Activated CD4-positive, alpha-beta T cell treated with anti-CD3 and anti-CD28 coated beads, Interleukin-2, amount 10 ng/mL, durations not matched to agents 7 days and 5 days (primary cell): ENCODE results near the gene ABCC12. TPM values are rescaled to one million over a fixed set of nuclear protein-coding genes. Genes with fewer than 3 reads are reported as not detected.
"Not testable (repeated sequence)": the region's sequence is repeated elsewhere in the genome, so short reads cannot be mapped to it uniquely, and the experiment has no call there.

Experiments
- CTCF ChIA-PET: fragments of 350-600 bp; sonication (Branson Sonifier 250); formaldehyde crosslinking; loops from one replicate; lab custom pipeline; 2021; ENCODE audit warnings: antibody characterized with exemption; lab: Charles Lee
- POLR2A ChIA-PET: fragments of 350-600 bp; sonication (Branson Sonifier 250); formaldehyde crosslinking; loops from one replicate; lab custom pipeline; 2021; ENCODE audit warnings: antibody characterized with exemption; lab: Charles Lee
- DNase-seq: peaks from one replicate; pipeline ENCODE4 v3.0.0-alpha.2; 2020
- H3K27ac Mint-ChIP-seq: one replicate; pipeline ENCODE4 v1.8.0; 2021; ENCODE audit warnings: mild to moderate bottlenecking, moderate library complexity, mixed read lengths
- H3K27me3 Mint-ChIP-seq: one replicate; pipeline ENCODE4 v1.8.0; 2021; ENCODE audit warnings: mixed read lengths
- H3K36me3 Mint-ChIP-seq: one replicate; pipeline ENCODE4 v1.8.0; 2021; ENCODE audit warnings: low read depth, mixed read lengths
- H3K4me1 Mint-ChIP-seq: one replicate; pipeline ENCODE4 v1.8.0; 2021; ENCODE audit warnings: mixed read lengths
- H3K4me3 Mint-ChIP-seq: one replicate; pipeline ENCODE4 v1.8.0; 2021; ENCODE audit warnings: mild to moderate bottlenecking, moderate library complexity, mixed read lengths
- H3K9me3 Mint-ChIP-seq: one replicate; pipeline ENCODE4 v1.8.0; 2021; ENCODE audit warnings: mixed read lengths
- total RNA-seq, 2 experiments: library from RNA; stranded (reverse); gene quantifications; one replicate each; pipeline ENCODE4 v1.2.3, GENCODE V29; 2021

Gene ABCC12
- total RNA-seq, 2 experiments from 2014 or later = not detected

DNA sequence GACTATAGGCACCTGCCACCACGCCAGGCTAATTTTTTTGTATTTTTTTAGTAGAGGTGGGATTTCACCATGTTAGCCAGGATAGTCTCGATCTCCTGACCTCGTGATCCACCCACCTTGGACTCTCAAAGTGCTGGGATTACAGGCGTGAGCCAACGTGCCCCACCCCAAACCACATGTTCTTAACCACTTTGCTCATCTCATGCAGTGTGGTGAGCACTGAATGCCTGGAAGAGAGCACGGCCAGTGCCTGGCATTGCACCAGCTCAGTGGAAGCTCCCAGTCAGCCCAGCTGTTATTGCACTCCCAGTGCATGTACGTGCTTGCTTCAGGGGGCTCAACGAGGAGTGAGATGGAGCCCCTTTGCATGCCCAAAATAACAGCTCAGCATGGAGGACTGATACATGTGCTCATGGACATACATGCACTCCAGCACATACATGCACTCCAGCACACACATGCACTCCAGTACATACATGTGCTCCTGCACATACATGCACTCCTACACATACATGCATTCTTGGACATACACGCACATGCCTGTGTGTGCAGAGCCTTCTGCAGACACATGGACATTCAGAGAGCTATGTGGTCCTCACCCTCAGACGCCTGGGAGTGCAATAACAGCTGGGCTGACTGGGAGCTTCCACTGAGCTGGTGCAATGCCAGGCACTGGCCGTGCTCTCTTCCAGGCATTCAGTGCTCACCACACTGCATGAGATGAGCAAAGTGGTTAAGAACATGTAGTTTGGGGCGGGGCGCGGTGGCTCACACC is 26.1 kb upstream of the ABCC12 start:
- CTCF ChIA-PET = interaction anchor here (2.2 kb wide), 1 partner anchor 441 kb away, joined by 6 read pairs; no protein-coding TSS in a partner anchor

DNA sequence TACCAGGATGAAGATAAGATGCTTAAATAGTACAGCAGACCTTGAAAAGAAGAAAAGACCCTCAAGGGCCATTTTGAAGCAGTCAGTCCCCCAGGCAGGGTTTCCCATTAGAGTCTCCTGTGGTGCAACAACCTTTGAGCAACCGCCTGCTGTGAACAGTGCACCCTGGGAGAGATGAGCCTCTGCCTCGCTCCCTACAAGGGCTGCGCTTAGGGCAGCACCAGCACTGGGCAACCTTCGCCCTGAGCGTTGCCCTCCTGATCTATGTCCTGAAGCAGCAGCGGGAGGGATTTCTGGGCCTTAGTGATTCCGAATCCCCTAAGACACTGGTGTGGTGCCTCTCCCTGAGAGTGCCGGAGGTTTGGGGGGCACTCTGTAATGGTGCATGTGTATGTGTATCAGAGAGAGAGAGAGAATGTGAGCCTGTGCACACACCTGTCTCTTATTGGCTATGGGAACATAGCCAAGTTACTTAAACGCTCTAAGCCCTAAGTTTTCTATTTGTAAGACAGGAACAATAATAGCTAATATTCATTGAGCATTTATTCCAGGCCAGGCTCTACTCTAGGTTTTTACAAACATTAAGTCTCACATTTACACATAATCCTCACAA is 25.2 kb upstream of the ABCC12 start:
- no peaks in the 10 kb centered on the region for H3K4me1 Mint-ChIP-seq
- ChIA-PET CTCF (no interaction called here), POLR2A (no interaction called here)
- no peak overlapping the region for H3K4me3 Mint-ChIP-seq
- H3K27ac Mint-ChIP-seq = no peak overlapping the region
- H3K36me3 Mint-ChIP-seq = no peaks in the 10 kb centered on the region
- peaks cover 5% of the 10 kb centered on the region for H3K27me3 Mint-ChIP-seq
- DNase-seq = no peak
- no peaks in the 10 kb centered on the region for H3K9me3 Mint-ChIP-seq

More for the DNA sequence above, 26.1 kb upstream of the ABCC12 start:
- H3K27ac Mint-ChIP-seq, H3K36me3 Mint-ChIP-seq, DNase-seq, H3K4me1 Mint-ChIP-seq, POLR2A ChIA-PET, H3K27me3 Mint-ChIP-seq, H3K9me3 Mint-ChIP-seq, H3K4me3 Mint-ChIP-seq: not testable (repeated sequence)

DNA sequence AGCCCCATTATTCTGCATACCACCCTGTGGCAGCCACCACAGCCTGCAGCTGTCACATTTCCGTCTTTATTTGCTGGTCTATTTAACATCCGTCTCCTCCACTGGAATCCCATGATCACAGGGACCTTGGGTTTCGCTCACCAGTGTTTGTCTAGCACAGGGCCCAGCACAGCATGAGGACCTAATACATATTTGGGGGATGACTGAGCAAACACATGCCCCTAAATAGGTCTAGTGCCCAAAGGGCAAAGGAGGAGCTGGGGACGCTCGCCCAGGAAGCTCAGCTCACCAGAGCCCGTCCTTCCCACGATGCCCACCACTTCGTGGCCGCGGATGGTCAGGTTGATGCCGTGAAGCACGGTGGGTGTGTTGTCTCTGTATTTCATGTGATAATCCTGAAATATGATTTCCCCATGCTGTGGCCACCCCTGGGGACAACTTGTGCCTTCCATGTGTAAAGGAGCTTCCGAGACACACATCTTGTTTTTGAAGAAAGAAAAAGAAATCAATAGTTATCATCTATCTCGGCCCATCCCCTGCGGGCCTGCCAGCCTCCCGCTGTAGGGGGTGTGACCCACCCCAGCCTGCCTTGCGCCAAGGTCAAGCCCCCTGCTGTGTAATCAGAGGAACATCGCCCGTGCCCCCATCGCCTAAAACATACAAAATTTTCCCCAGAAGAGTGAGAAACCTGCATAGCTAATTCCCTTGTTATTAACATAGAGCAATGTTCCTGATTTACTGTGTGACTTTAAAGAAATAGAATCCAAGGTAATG is 21.0 kb upstream of the ABCC12 start:
- no peaks in the 10 kb centered on the region for H3K9me3 Mint-ChIP-seq
- POLR2A ChIA-PET = no interaction called here
- DNase-seq = no peak
- H3K36me3 Mint-ChIP-seq = no peaks in the 10 kb centered on the region
- H3K27me3 Mint-ChIP-seq = peaks cover 7% of the 10 kb centered on the region
- H3K4me1 Mint-ChIP-seq = no peaks in the 10 kb centered on the region
- no peak overlapping the region for H3K27ac Mint-ChIP-seq
- CTCF ChIA-PET = interaction anchor here (0.8 to 1.8 kb wide), 4 partner anchors 10 to 1035 kb away, joined by 3 to 5 read pairs (median 4); no protein-coding TSS in a partner anchor
- no peak overlapping the region for H3K4me3 Mint-ChIP-seq

DNA sequence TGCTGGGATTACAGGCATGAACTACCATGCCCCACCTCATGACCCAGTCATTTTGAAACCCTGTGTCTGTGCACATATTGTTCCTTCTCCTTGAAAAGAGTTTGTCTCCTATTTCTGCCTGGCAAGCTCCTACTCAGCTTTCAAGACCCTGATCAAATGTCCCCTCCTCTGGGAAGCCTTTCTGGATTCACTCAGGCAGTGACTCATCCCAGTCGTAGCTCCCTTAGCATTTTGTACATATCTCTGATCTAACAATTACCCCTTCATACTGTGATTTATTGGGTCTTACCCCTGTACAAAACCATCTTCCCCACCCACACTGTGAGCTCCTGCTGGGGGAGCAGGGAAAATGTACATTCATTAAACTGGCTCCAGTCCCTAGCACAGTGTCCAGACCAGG is 18.1 kb upstream of the ABCC12 start:
- Mint-ChIP-seq H3K4me3 (no peak overlapping the region), H3K27ac (no peak overlapping the region), H3K36me3 (no peaks in the 10 kb centered on the region), H3K9me3 (no peaks in the 10 kb centered on the region), H3K27me3 (peaks cover 7% of the 10 kb centered on the region), H3K4me1 (no peaks in the 10 kb centered on the region)
- DNase-seq = no peak
- ChIA-PET CTCF (interaction anchor here (1.2 kb wide), 1 partner anchor 1030 kb away, joined by 3 read pairs; the partner anchor contains the start of gene NETO2), POLR2A (no interaction called here)

DNA sequence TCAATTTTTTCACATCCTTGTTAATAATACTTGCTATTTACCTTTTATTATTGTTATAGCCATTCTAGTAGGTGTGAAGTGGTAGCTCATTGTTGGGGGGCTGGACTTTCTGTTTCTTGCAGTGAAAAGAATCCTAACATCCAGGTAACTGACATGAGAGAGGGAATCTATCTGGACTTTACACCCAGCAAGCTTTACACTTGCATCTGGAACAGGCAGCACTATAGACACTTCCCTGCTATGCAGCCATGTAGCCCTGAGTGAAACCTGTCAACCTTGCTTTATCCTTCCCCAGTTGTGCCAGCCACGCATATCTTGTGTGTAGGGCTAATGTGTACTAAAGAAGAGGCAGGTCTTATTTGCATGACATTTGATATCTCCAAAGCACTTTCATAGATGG is 16.9 kb upstream of the ABCC12 start:
- Mint-ChIP-seq H3K27me3 (peaks cover 6% of the 10 kb centered on the region), H3K36me3 (no peaks in the 10 kb centered on the region), H3K4me3 (no peak overlapping the region), H3K27ac (no peak overlapping the region), H3K9me3 (no peaks in the 10 kb centered on the region), H3K4me1 (no peaks in the 10 kb centered on the region)
- DNase-seq = no peak
- ChIA-PET CTCF (interaction anchor here (0.7 to 0.9 kb wide), 2 partner anchors 13 to 662 kb away, joined by 3 read pairs; no protein-coding TSS in a partner anchor), POLR2A (no interaction called here)

DNA sequence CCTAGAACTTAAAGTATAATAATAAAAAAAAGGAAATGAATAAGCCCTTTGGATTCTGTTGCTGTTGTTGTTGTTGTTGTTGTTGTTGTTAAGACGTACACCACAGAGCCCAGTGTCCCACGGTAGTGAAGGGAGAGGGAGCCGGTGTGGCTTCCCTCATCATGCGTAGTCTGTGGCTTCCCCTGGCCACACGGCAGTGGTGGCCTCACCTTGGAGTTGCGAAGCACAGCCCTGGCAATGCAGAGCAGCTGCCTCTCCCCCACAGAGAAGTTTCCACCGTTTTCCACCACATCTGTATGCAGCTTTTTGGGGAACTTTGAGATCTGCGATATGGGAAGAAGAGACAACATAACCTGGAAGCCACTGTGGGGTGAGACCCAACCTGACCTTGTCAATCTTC is 14.1 kb upstream of the ABCC12 start:
- Mint-ChIP-seq H3K27me3 (peaks cover 5% of the 10 kb centered on the region), H3K4me3 (no peak overlapping the region), H3K9me3 (no peaks in the 10 kb centered on the region), H3K36me3 (no peaks in the 10 kb centered on the region), H3K4me1 (peaks cover 11% of the 10 kb centered on the region), H3K27ac (no peak overlapping the region)
- POLR2A ChIA-PET = no interaction called here
- DNase-seq = no peak
- CTCF ChIA-PET = no interaction called here

DNA sequence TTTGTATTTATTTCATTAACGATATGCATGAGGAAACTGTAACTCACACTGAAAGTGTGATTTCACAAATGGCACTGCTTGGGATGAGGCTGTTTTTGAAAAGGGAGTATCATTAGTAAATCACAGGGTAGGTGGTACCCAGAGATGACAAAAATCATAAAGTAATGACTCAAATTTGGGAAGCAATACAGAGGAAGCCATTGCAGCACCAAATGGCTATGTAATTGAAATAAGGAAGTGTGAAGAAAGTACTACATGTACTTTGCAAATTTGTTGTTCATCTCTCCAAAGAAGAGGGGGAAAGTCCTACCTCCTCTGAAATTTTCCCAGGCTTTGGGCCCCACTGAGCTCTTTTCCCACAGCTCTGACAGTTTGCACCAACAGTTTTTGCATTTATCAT is 12.3 kb upstream of the ABCC12 start:
- Mint-ChIP-seq H3K27me3 (peaks cover 2% of the 10 kb centered on the region), H3K36me3 (no peaks in the 10 kb centered on the region), H3K4me1 (peaks cover 14% of the 10 kb centered on the region), H3K27ac (no peak overlapping the region), H3K4me3 (no peak overlapping the region), H3K9me3 (no peaks in the 10 kb centered on the region)
- ChIA-PET POLR2A (no interaction called here), CTCF (interaction anchor here (1.0 kb wide), 1 partner anchor 18 kb away, joined by 3 read pairs; no protein-coding TSS in a partner anchor)
- DNase-seq = no peak

DNA sequence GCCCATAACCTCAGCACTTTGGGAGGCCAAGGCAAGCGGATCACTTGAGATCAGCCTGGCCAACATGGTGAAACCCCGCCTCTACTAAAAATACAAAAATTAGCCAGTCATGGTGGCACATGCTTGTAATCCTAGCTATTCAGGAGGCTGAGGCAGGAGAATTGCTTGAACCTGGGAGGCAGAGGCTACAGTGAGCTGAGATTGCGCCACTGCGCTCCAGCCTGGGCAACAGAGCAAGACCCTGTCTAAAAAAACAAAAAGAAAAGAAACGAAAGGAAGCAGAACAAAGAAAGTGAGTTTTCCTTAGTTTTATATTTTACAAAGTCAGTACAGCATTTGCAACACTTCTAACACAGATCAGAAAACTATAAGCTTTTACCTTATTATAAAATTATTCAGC is 10.8 kb upstream of the ABCC12 start:
- H3K4me3 Mint-ChIP-seq, H3K27me3 Mint-ChIP-seq, POLR2A ChIA-PET, H3K27ac Mint-ChIP-seq, DNase-seq, H3K36me3 Mint-ChIP-seq, H3K9me3 Mint-ChIP-seq: not testable (repeated sequence)
- H3K4me1 Mint-ChIP-seq = peaks cover 14% of the 10 kb centered on the region
- CTCF ChIA-PET = interaction anchor here (2.5 to 5.2 kb wide), 3 partner anchors 9 to 1129 kb away, joined by 5 to 33 read pairs (median 10); partner anchors contain the start of gene NETO2

DNA sequence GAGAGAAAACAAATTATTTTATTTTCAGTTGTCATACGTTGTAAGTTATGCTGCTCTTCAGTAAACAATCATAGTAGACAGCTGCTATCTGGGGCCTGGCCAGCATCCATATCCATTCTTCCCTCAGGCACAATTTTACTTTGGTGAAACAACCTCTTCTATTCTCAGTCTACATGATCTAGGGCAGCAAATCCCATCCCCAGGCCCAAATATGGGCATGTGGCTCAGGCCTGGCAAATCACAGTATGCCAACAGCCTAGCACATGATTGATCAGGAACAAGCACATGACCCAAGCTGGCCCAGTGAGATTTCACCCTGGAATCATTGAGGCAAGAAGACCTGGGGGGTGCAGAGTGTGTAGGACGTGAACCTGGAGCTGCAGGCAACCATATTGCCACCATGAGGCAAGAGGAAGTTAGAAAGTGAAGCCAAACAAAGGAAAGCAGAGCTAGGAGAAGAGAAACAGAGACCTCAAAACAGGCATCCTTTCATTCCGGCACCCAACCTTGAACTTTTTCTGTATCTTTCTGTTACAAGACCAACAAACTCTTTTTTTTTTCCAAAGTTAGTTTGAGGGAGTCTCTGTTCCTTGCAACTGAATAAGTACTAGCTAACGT is 10.3 kb upstream of the ABCC12 start:
- ChIA-PET CTCF (interaction anchor here (0.6 to 5.2 kb wide), 5 partner anchors 10 to 1128 kb away, joined by 3 to 33 read pairs (median 5); partner anchors contain the start of gene NETO2), POLR2A (no interaction called here)
- no peaks in the 10 kb centered on the region for H3K36me3 Mint-ChIP-seq
- peaks cover 2% of the 10 kb centered on the region for H3K27me3 Mint-ChIP-seq
- no peak overlapping the region for H3K27ac Mint-ChIP-seq
- H3K4me1 Mint-ChIP-seq = peaks cover 14% of the 10 kb centered on the region
- DNase-seq = no peak
- H3K9me3 Mint-ChIP-seq = no peaks in the 10 kb centered on the region
- H3K4me3 Mint-ChIP-seq = no peak overlapping the region

DNA sequence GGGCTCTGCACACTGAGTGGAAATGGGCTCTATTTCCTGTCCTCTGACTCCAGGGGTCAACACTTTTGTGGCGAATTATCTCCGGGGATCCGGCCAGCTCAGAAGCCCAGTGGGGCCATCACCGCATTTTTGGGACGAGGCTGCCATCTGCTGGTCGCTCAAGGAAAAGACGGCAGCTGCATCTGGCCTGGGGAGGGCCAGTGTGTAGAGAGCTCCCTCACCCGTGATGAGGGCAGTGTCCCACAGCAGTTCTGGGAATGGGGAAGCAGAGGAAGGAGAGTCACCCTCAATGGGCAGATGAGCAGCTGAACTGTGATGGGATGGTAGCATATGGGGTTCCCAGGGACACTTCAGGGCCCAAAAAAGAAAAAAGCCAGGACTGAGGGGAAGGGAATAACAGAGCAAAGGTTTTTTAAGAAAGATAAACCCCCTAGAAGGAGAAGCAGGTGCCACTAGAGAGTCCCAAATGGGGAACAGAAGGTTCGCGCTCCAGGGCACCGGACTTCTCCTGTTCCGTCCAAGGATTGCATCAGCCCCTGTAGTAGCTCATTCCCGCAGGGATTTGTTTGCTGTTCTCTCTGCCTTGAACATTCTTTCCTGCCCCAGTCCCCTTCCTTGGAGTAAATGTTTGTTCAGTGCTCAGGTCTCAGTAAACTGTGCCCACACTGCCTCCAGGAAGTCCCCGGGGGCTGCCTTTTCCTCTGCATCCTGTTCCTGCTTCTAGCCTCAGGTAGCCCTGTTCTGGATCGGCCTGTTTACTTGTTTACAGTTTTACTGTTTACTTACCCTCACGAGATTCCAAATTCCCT is 9.3 kb upstream of the ABCC12 start:
- Mint-ChIP-seq H3K4me3 (no peak overlapping the region), H3K36me3 (no peaks in the 10 kb centered on the region), H3K9me3 (no peaks in the 10 kb centered on the region), H3K27me3 (peaks cover 4% of the 10 kb centered on the region), H3K27ac (no peak overlapping the region), H3K4me1 (peaks cover 14% of the 10 kb centered on the region)
- peak; percentile 62 for DNase-seq
- ChIA-PET POLR2A (interaction anchor here (0.7 kb wide), 1 partner anchor 1020 kb away, joined by 3 read pairs; no protein-coding TSS in a partner anchor), CTCF (interaction anchor here (0.7 to 5.2 kb wide), 15 partner anchors 10 to 1217 kb away, joined by 3 to 33 read pairs (median 3); partner anchors contain the start of genes DNAJA2 and NETO2)

DNA sequence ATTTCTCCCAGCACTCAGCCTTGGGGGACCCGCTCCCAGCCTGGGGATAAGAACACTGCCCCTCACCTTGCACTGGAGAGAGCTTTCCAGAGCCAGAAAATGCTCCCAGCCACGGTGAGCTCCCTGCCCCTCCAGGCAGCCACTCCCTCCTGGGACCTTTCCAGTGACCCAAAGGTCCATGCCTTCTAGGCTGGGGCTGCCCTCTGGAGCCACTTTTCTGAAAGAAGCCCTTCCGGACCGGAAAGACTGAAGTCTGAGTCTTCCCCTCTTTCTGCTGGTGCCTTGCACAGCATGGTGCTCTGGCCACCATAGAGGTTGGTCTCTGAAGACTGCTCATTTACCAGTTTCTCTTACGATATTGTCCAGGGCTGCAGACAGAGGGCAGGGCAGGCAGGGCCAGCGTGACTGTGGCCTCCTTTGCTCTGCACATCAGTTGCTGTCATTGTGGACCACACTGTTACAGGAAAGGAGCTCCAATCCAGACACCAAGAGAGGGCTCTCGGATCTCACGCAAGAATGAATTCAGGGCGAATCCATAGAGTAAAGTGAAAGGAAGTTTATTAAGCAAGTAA is 7.1 kb upstream of the ABCC12 start:
- H3K36me3 Mint-ChIP-seq = no peaks in the 10 kb centered on the region
- H3K9me3 Mint-ChIP-seq = no peaks in the 10 kb centered on the region
- no peak overlapping the region for H3K27ac Mint-ChIP-seq
- ChIA-PET POLR2A (no interaction called here), CTCF (interaction anchor here (5.2 kb wide), 1 partner anchor 1020 kb away, joined by 33 read pairs; the partner anchor contains the start of gene NETO2)
- H3K4me3 Mint-ChIP-seq = no peak overlapping the region
- peaks cover 19% of the 10 kb centered on the region for H3K4me1 Mint-ChIP-seq
- DNase-seq = no peak
- H3K27me3 Mint-ChIP-seq = peaks cover 11% of the 10 kb centered on the region
